GM23338 (cell line): ENCODE data around the gene SETMAR. TPM values are rescaled to one million over a fixed set of nuclear protein-coding genes. Genes with fewer than 3 reads are reported as not detected.
"Not testable (repeated sequence)": the region's sequence is repeated elsewhere in the genome, so short reads cannot be mapped to it uniquely, and the experiment has no call there.

ENCODE experiments used
- ATAC-seq: fragments of 200-7000 bp; cut with Tn5 transposase; 3 replicates; pipeline ENCODE4 v1.9.1; 2020
- DNase-seq: peaks from one replicate; pipeline ENCODE4 v3.0.0-alpha.2; 2015; ENCODE audit warnings: low spot score
- H2AFZ ChIP-seq: fragments of 200-600 bp; sonication (generic); 2 replicates; pipeline ENCODE4 v1.8.0; 2016; ENCODE audit warnings: antibody characterized with exemption, mild to moderate bottlenecking, moderate library complexity
- H3F3A ChIP-seq: fragments of 200-600 bp; sonication (generic); replicated peaks from 2 replicates; pipeline ENCODE4 v1.8.0; 2017; ENCODE audit warnings: antibody characterized with exemption, mixed run types, low read depth
- H3K27ac ChIP-seq: fragments of 200-600 bp; sonication (generic); 2 replicates; pipeline ENCODE4 v1.6.1; 2016; ENCODE audit warnings: low read depth
- H3K27me3 ChIP-seq: fragments of 200-600 bp; sonication (generic); 2 replicates; pipeline ENCODE4 v1.8.0; 2016; ENCODE audit warnings: mild to moderate bottlenecking, mixed run types, moderate library complexity; ENCODE audit not compliant: insufficient read depth
- H3K36me3 ChIP-seq: fragments of 200-600 bp; sonication (generic); 2 replicates; pipeline ENCODE4 v1.8.0; 2016; ENCODE audit warnings: mild to moderate bottlenecking; ENCODE audit not compliant: insufficient read depth
- H3K4me1 ChIP-seq: fragments of 200-600 bp; sonication (generic); 2 replicates; pipeline ENCODE4 v1.8.0; 2016; ENCODE audit warnings: mild to moderate bottlenecking, moderate library complexity; ENCODE audit not compliant: insufficient read depth
- H3K4me2 ChIP-seq: fragments of 200-600 bp; sonication (generic); 2 replicates; pipeline ENCODE4 v1.7.1; 2017; ENCODE audit warnings: mixed run types
- H3K4me3 ChIP-seq: fragments of 200-600 bp; sonication (generic); 2 replicates; pipeline ENCODE4 v1.6.1; 2016; ENCODE audit warnings: mixed run types
- H3K79me2 ChIP-seq: fragments of 200-600 bp; sonication (generic); replicated peaks from 2 replicates; pipeline ENCODE4 v1.8.0; 2017; ENCODE audit warnings: mild to moderate bottlenecking; ENCODE audit not compliant: insufficient read depth
- H3K9me2 ChIP-seq: fragments of 200-600 bp; sonication (generic); 2 replicates; pipeline ENCODE4 v1.8.0; 2017; ENCODE audit not compliant: insufficient read depth
- H4K20me1 ChIP-seq: fragments of 200-600 bp; sonication (generic); replicated peaks from 2 replicates; pipeline ENCODE4 v1.8.0; 2017; ENCODE audit warnings: mild to moderate bottlenecking; ENCODE audit not compliant: insufficient read depth
- H3K27ac Mint-ChIP-seq: 2 replicates; pipeline ENCODE4 v1.8.0; 2020; ENCODE audit warnings: inconsistent platforms, mild to moderate bottlenecking, moderate library complexity, mixed read lengths
- H3K27me3 Mint-ChIP-seq: 3 replicates; pipeline ENCODE4 v1.8.0; 2022; ENCODE audit warnings: low read depth, mild to moderate bottlenecking, moderate library complexity, mixed read lengths, inconsistent platforms; ENCODE audit not compliant: insufficient read depth, poor library complexity
- H3K36me3 Mint-ChIP-seq: 3 replicates; pipeline ENCODE4 v1.8.0; 2021; ENCODE audit warnings: low read depth, mild to moderate bottlenecking, inconsistent platforms, moderate library complexity, mixed read lengths
- H3K4me1 Mint-ChIP-seq: 3 replicates; pipeline ENCODE4 v1.8.0; 2020; ENCODE audit warnings: mild to moderate bottlenecking, inconsistent platforms, mixed read lengths
- H3K4me3 Mint-ChIP-seq: 3 replicates; pipeline ENCODE4 v1.8.0; 2021; ENCODE audit warnings: moderate library complexity, mild to moderate bottlenecking, inconsistent platforms, mixed read lengths
- H3K9me3 Mint-ChIP-seq: 3 replicates; pipeline ENCODE4 v1.8.0; 2020; ENCODE audit warnings: moderate library complexity, mild to moderate bottlenecking, inconsistent platforms, mixed read lengths
- CTCF ChIP-seq, 2 experiments: fragments of 200-600 bp in 1 of 2; sonication (generic) in 1 of 2; conservative IDR thresholded peaks; 2 replicates each; pipeline versions ENCODE4 v1.5.1 to v1.6.1; 2016 to 2017; ENCODE audit warnings: antibody characterized with exemption in 2 of 2, low read depth in 2 of 2, mild to moderate bottlenecking in 2 of 2, moderate library complexity in 1 of 2
- ETS1 ChIP-seq: IDR thresholded peaks from 2 replicates; pipeline ENCODE4 v1.6.1; 2016; ENCODE audit warnings: antibody characterized with exemption
- EZH2phosphoT487 ChIP-seq: fragments of 200-600 bp; sonication (generic); IDR thresholded peaks from one replicate; pipeline ENCODE4 v1.8.1; 2018; ENCODE audit warnings: antibody characterized with exemption; ENCODE audit not compliant: unreplicated experiment
- REST ChIP-seq: IDR thresholded peaks from one replicate; pipeline ENCODE4 v1.6.1; 2018; ENCODE audit warnings: antibody characterized with exemption; ENCODE audit not compliant: unreplicated experiment
- ZNF462 ChIP-seq: fragments of 250-450 bp; sonication (Bioruptor Pico); IDR thresholded peaks from 2 replicates; pipeline ENCODE4 v1.5.0; 2020; ENCODE audit warnings: mild to moderate bottlenecking, moderate library complexity
- polyA plus RNA-seq: library from polyadenylated mRNA; unstranded; fragments of >200 nt; fragmentation: Nextera tagmentation; extraction: Ambion mirVana; gene quantifications from 2 replicates; pipeline ENCODE4 v1.2.1, GENCODE V29; 2016
- total RNA-seq: library from RNA; depleted of rRNA; stranded (reverse); fragments of >200 nt; shearing (Covaris generic); gene quantifications from 2 replicates; pipeline ENCODE4 v1.2.3, GENCODE V29; 2014

SETMAR gene
- total and polyA plus RNA-seq, 2 experiments from 2014 or later, result 11.2 to 19.8 TPM

- ATAC-seq (no peak), DNase-seq (no peak)
- Histone ChIP-seq H3K4me1 (no peaks in the 10 kb centered on the region), H3K9me2 (no peaks in the 10 kb centered on the region), H3K4me2 (no peak overlapping the region), H3K27me3 (no peaks in the 10 kb centered on the region), H3K79me2 (no peaks in the 10 kb centered on the region), H4K20me1 (no peaks in the 10 kb centered on the region), H2AFZ (no peak overlapping the region), H3K36me3 (no peaks in the 10 kb centered on the region), H3K27ac (no peak overlapping the region), H3K4me3 (no peak overlapping the region), H3F3A (no peaks in the 10 kb centered on the region)
- H3K27ac Mint-ChIP-seq, result no peak overlapping the region
- H3K27me3 Mint-ChIP-seq, result no peaks in the 10 kb centered on the region
- no peaks in the 10 kb centered on the region for H3K9me3 Mint-ChIP-seq
- H3K4me3 Mint-ChIP-seq, result no peak overlapping the region
- TF ChIP-seq ETS1, result no peak
- no peak for TF ChIP-seq CTCF (conservative IDR thresholded peaks at IDR 0.05; ENCODE audit: low read depth in 2 of 2)
- TF ChIP-seq ZNF462 (CRISPR knock-in tag), result no peak
- TF ChIP-seq REST, result no peak
- no peak for TF ChIP-seq EZH2phosphoT487
- H3K36me3 Mint-ChIP-seq, result no peaks in the 10 kb centered on the region
- peaks cover 7% of the 10 kb centered on the region; the same call in 2 of the 3 replicates for H3K4me1 Mint-ChIP-seq
These were observed 8.4 kb upstream of the SETMAR start for GRCh38 chr3:4294616-4295327.

- not testable (repeated sequence) for H3K36me3 ChIP-seq, H3K36me3 Mint-ChIP-seq, H3K9me2 ChIP-seq, H3K4me2 ChIP-seq, H3K4me1 Mint-ChIP-seq, H3K79me2 ChIP-seq, H3K4me3 ChIP-seq, H3F3A ChIP-seq, H3K27me3 Mint-ChIP-seq, DNase-seq, H3K27me3 ChIP-seq, ATAC-seq, H3K27ac ChIP-seq, H2AFZ ChIP-seq, H4K20me1 ChIP-seq, H3K27ac Mint-ChIP-seq, H3K4me1 ChIP-seq, H3K9me3 Mint-ChIP-seq, H3K4me3 Mint-ChIP-seq
These were observed 6.7 kb upstream of the SETMAR start for GRCh38 chr3:4296454-4296853.
